ENCODE data around the gene ABI2.

- TF ChIP-seq CTCF (IDR thresholded peaks at IDR 0.05), result no peak
- no peak for TF ChIP-seq YY1 (IDR thresholded peaks at IDR 0.05; ENCODE audit: low read depth)
- TF ChIP-seq RCOR1 (IDR thresholded peaks at IDR 0.05; ENCODE audit: low read length), result no peak
- TF ChIP-seq TCF12 (IDR thresholded peaks at IDR 0.05), result no peak
- no peak for TF ChIP-seq SMC3 (IDR thresholded peaks at IDR 0.05; ENCODE audit: low read depth, low read length)
- TF ChIP-seq USF2 (IDR thresholded peaks at IDR 0.05; ENCODE audit: borderline replicate concordance, low read depth, low read length), result no peak
- TF ChIP-seq FOSL2 (IDR thresholded peaks at IDR 0.05; ENCODE audit: borderline replicate concordance, low read depth), result no peak
- no peak for TF ChIP-seq POLR2AphosphoS5 (IDR thresholded peaks at IDR 0.05; ENCODE audit: low read depth, low read length)
- no peak for TF ChIP-seq NRF1 (IDR thresholded peaks at IDR 0.05; ENCODE audit: low read depth, low read length)
Observed at GRCh38 chr2:203341741-203342310, 13.6 kb downstream of the ABI2 start.
